Measurements from ENCODE around the gene CD81.

- no peak for TF ChIP-seq CSDC2 (CRISPR knock-in tag; IDR thresholded peaks at IDR 0.05)
- no peak for TF ChIP-seq ZNF70 (CRISPR knock-in tag; IDR thresholded peaks at IDR 0.05)
- no peak for TF ChIP-seq ISL1 (CRISPR knock-in tag; IDR thresholded peaks at IDR 0.05)
- no peak for TF ChIP-seq ZFP30 (CRISPR knock-in tag; IDR thresholded peaks at IDR 0.05)
- TF ChIP-seq TOX (CRISPR knock-in tag; IDR thresholded peaks at IDR 0.05; ENCODE audit: borderline replicate concordance) = no peak
- TF ChIP-seq BACH2 (CRISPR knock-in tag; IDR thresholded peaks at IDR 0.05; ENCODE audit: borderline replicate concordance) = no peak
- no peak for TF ChIP-seq ARNTL (CRISPR knock-in tag; IDR thresholded peaks at IDR 0.05; ENCODE audit: borderline replicate concordance, low read depth)
These were observed 26.0 kb downstream of the CD81 start for GRCh38 chr11:2402890-2403645.
